Liver (tissue), 9 donors: Measurements from ENCODE around the gene ADARB1. TPM values are rescaled to one million over a fixed set of nuclear protein-coding genes. Genes with fewer than 3 reads are reported as not detected.

Experiments used
- DNase-seq: peaks from one replicate; pipeline ENCODE4 v3.0.0-alpha.2; 2017; ENCODE audit warnings: low spot score
- H3K27ac ChIP-seq, 2 donors: one replicate each; pipeline ENCODE4 v1.7.0; 2013; ENCODE audit warnings: inconsistent platforms in 2 of 2, low read length in 2 of 2, control low read depth in 1 of 2, low read depth in 1 of 2, mild to moderate bottlenecking in 1 of 2
- H3K27me3 ChIP-seq, 4 donors: one replicate each; pipeline versions ENCODE4 v1.6.1 to v1.7.0; 2013; ENCODE audit warnings: low read length in 3 of 4, inconsistent platforms in 1 of 4, mild to moderate bottlenecking in 1 of 4, moderate library complexity in 1 of 4; ENCODE audit not compliant: control insufficient read depth in 4 of 4, insufficient read depth in 4 of 4
- H3K36me3 ChIP-seq, 4 donors: one replicate each; pipeline versions ENCODE4 v1.6.1 to v1.7.0; 2013; ENCODE audit warnings: low read length in 3 of 4, mild to moderate bottlenecking in 3 of 4, low read depth in 1 of 4, moderate library complexity in 1 of 4; ENCODE audit not compliant: control insufficient read depth in 4 of 4, insufficient read depth in 3 of 4
- H3K4me1 ChIP-seq, 4 donors: one replicate each; pipeline versions ENCODE4 v1.6.1 to v1.7.0; 2013; ENCODE audit warnings: low read length in 3 of 4, mild to moderate bottlenecking in 3 of 4, moderate library complexity in 1 of 4; ENCODE audit not compliant: control insufficient read depth in 4 of 4, insufficient read depth in 4 of 4
- H3K4me3 ChIP-seq, 3 donors: one replicate each; pipeline versions ENCODE4 v1.6.1 to v1.7.0; 2013; ENCODE audit warnings: low read length in 3 of 3, control low read depth in 1 of 3, low read depth in 1 of 3, mild to moderate bottlenecking in 1 of 3
- H3K9ac ChIP-seq, 2 donors: one replicate each; pipeline ENCODE4 v1.7.0; 2013; ENCODE audit warnings: low read length in 2 of 2, mild to moderate bottlenecking in 2 of 2, moderate library complexity in 2 of 2, control low read depth in 1 of 2, low read depth in 1 of 2
- H3K9me3 ChIP-seq, 4 donors: one replicate each; pipeline versions ENCODE4 v1.6.1 to v1.7.0; 2013; ENCODE audit warnings: low read length in 3 of 4; ENCODE audit not compliant: control insufficient read depth in 4 of 4
- GABPA ChIP-seq, 2 donors: IDR thresholded peaks in 1 of 2; conservative IDR thresholded peaks in 1 of 2; 2 replicates each; pipeline ENCODE4 v1.6.1; 2016; ENCODE audit warnings: antibody characterized with exemption in 2 of 2, mild to moderate bottlenecking in 1 of 2, moderate library complexity in 1 of 2
- HNF4A ChIP-seq, 2 donors: conservative IDR thresholded peaks; 2 replicates each; pipeline ENCODE4 v1.6.1; 2016; ENCODE audit warnings: antibody characterized with exemption in 2 of 2, mild to moderate bottlenecking in 2 of 2
- HNF4G ChIP-seq: IDR thresholded peaks from 2 replicates; pipeline ENCODE4 v1.6.1; 2016; ENCODE audit warnings: antibody characterized with exemption
- MAX ChIP-seq: IDR thresholded peaks from 2 replicates; pipeline ENCODE4 v1.6.1; 2016; ENCODE audit warnings: antibody characterized with exemption
- RAD21 ChIP-seq, 2 donors: IDR thresholded peaks; 2 replicates each; pipeline ENCODE4 v1.6.1; 2016; ENCODE audit warnings: antibody characterized with exemption in 2 of 2, mild to moderate bottlenecking in 2 of 2
- REST ChIP-seq: IDR thresholded peaks from 2 replicates; pipeline ENCODE4 v1.6.1; 2016; ENCODE audit warnings: antibody characterized with exemption, mild to moderate bottlenecking
- RXRA ChIP-seq, 2 donors: IDR thresholded peaks; 2 replicates each; pipeline ENCODE4 v1.6.1; 2017 to 2018; ENCODE audit warnings: antibody characterized with exemption in 2 of 2, mild to moderate bottlenecking in 1 of 2
- TAF1 ChIP-seq: conservative IDR thresholded peaks from 2 replicates; pipeline ENCODE4 v1.6.1; 2016; ENCODE audit warnings: antibody characterized with exemption, mild to moderate bottlenecking
- WGBS: extraction: QIAGEN DNeasy Blood & Tissue Kit; methylation state at CpG from one replicate; pipeline ENCODE4 v1.1.7; 2013; 5-methylcytosine and 5-hydroxymethylcytosine counted together
- polyA plus RNA-seq, 2 donors: library from polyadenylated mRNA; stranded (reverse) in 1 of 2; unstranded in 1 of 2; fragments of 200-250 nt in 1 of 2; fragments of >200 nt in 1 of 2; fragmentation: Nextera tagmentation in 1 of 2; extraction: Ambion mirVana in 1 of 2; gene quantifications; one replicate each; pipeline versions ENCODE4 v1.2.1 to v1.2.3, GENCODE V29; 2013 to 2015
- total RNA-seq, 2 donors: library from RNA; depleted of rRNA; stranded (reverse); fragments of >200 nt; gene quantifications; one replicate each; pipeline ENCODE4 v1.2.3, GENCODE V29; 2014
- TF ChIP-seq, protein P1 (sequence below): IDR thresholded peaks from 2 replicates; pipeline ENCODE4 v1.6.1; 2016; ENCODE audit warnings: antibody characterized with exemption
- donor health status: healthy.
- donor health status: healthy.
- donor health status: healthy.
- donor health status: healthy.
- donor health status: healthy.

Gene ADARB1
- total and polyA plus RNA-seq, 4 donors, result 1.6 to 7.8 (median 2.9) TPM

DNA sequence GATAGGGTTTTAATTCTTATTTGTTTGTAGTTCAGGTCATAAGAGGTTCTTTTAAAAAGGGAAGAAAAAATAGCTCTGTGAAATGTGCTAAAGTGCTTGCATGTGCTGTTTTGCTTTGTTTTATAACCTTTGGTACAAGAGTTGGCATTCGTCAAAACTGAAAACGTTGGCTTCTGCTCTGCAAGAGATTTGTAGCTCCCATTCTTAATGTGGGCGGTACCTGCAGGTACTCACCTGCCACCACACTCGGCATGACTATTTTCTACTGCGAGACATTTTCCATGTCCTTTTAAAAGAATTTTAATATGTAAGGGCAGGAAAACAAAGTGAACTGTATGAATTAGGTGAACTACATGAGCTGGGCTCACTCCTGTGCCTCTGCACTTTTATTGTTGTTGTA is 92.6 kb downstream of the ADARB1 start:
- WGBS, result 36% methylated on average over 5 of the region's 5 CpGs
- H3K4me3 ChIP-seq, result no peak overlapping the region
- no peaks in the 10 kb centered on the region for H3K9me3 ChIP-seq
- no peak overlapping the region for H3K9ac ChIP-seq
- peak overlapping the region in 1 of 2 donors; percentile 30 for H3K27ac ChIP-seq
- no peaks in the 10 kb centered on the region for H3K36me3 ChIP-seq
- H3K27me3 ChIP-seq, result no peaks in the 10 kb centered on the region
- peaks cover 0 to 10% (median 3%) of the 10 kb centered on the region in 4 donors for H3K4me1 ChIP-seq
- no peak for DNase-seq
- TF ChIP-seq RAD21 (IDR thresholded peaks at IDR 0.05) (no peak), GABPA (IDR thresholded peaks at IDR 0.05 in 1 of 2, conservative IDR thresholded peaks at IDR 0.05 in 1 of 2) (no peak), HNF4A (conservative IDR thresholded peaks at IDR 0.05) (peak in 1 of 2 donors; percentile 9), HNF4G (no peak)
- TF ChIP-seq, protein P1, sequence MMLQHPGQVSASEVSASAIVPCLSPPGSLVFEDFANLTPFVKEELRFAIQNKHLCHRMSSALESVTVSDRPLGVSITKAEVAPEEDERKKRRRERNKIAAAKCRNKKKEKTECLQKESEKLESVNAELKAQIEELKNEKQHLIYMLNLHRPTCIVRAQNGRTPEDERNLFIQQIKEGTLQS, result no peak

DNA sequence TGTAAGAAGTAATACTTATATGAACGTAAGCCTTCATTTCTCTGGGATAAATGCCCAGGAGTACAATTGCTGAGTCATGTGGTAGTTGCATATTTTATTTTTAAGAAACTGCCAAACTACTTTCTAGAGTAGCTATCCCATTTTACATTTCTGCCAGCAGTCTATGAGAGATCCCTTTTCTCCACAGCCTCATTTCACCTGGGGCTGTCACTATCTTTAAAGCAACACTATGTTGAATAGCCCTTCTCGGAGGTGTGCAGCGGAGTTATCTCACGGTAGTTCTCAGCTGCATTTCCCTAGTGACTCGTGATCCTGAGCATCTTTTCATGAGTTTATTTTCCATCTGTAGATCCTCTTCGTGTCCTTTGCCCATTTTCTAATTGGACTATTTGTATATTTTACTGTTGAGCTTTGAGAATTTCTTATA is 93.4 kb downstream of the ADARB1 start:
- DNase-seq, result no peak
- no peaks in the 10 kb centered on the region for H3K27me3 ChIP-seq
- H3K9ac ChIP-seq, result no peak overlapping the region
- TF ChIP-seq REST, result no peak
- H3K27ac ChIP-seq, result no peak overlapping the region
- H3K9me3 ChIP-seq, result no peaks in the 10 kb centered on the region
- no peaks in the 10 kb centered on the region for H3K36me3 ChIP-seq
- peaks cover 0 to 10% (median 3%) of the 10 kb centered on the region in 4 donors for H3K4me1 ChIP-seq
- 85% methylated on average over 6 of the region's 6 CpGs for WGBS
- H3K4me3 ChIP-seq, result no peak overlapping the region

DNA sequence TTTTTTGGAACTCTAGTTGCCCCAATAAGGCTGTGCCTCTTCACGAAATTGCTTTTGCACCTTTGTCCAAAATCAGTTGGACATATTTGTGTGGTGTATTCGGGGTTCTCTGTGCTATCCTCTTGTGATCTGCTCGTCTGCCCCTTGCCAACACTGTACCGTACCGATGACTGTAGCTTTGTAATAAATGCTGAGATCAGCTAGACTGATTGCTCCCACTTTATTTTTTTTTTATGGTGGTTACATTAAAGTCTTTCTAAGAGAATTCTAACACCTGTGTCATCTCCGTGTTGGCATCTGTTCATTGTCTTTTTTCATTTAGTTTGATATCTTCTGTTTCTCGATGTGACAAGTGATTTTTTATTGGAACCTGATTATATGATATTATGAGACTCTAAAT is 94.1 kb downstream of the ADARB1 start:
- 94% methylated on average over 7 of the region's 7 CpGs for WGBS
- Histone ChIP-seq H3K4me3 (no peak overlapping the region), H3K27ac (no peak overlapping the region), H3K9ac (no peak overlapping the region), H3K27me3 (no peaks in the 10 kb centered on the region), H3K9me3 (no peaks in the 10 kb centered on the region), H3K36me3 (no peaks in the 10 kb centered on the region), H3K4me1 (peaks cover 0 to 10% (median 3%) of the 10 kb centered on the region in 4 donors)
- TF ChIP-seq GABPA (IDR thresholded peaks at IDR 0.05 in 1 of 2, conservative IDR thresholded peaks at IDR 0.05 in 1 of 2) (no peak), RXRA (IDR thresholded peaks at IDR 0.05) (no peak), TAF1 (no peak), MAX (no peak)
- TF ChIP-seq, protein P1, result no peak
- no peak for DNase-seq
